D341Med (cell line): ENCODE results near the gene COL6A2.
"Not testable (repeated sequence)": the region's sequence is repeated elsewhere in the genome, so short reads cannot be mapped to it uniquely, and the experiment has no call there.

ENCODE experiments used
- DNase-seq: peaks from one replicate; pipeline ENCODE4 v3.0.0; 2012; ENCODE audit warnings: low spot score

The COL6A2 gene

GRCh38 chr21:46172863-46173528, 75.1 kb downstream of the COL6A2 start:
- peak; percentile 6 for DNase-seq

- peak; percentile 5 for DNase-seq
These were observed 75.7 kb downstream of the COL6A2 start for GRCh38 chr21:46173573-46173972.

- DNase-seq = not testable (repeated sequence)
These were observed 78.7 kb downstream of the COL6A2 start for GRCh38 chr21:46176443-46177129.

DNA sequence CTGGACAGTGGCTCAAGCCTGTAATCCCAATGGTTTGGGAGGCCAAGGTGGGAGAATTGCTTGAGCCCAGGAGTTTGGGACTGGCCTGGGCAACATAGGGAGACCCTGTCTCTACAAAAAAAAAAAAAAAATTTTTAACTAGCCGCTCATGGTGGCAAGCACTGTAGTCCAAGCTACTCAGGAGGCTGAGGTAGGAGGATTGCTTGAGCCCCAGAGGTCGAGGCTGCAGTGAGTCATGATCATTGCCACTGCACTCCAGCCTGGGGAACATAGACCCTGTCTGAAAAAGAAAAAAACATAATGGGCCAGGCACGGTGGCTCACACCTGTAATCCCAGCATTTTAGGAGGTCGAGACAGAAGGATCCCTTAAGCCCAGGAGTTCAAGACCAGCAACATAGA, 81.0 kb downstream of the COL6A2 start:
- no peak for DNase-seq
